HG03025 (cell line): ENCODE results near the gene FOXF2.

Experiments
- ATAC-seq: cut with Tn5 transposase; IDR thresholded peaks from one replicate; pipeline ENCODE4 v1.9.1; 2021; ENCODE audit warnings: mild to moderate bottlenecking, moderate library complexity; ENCODE audit not compliant: unreplicated experiment, low FRiP score

Gene FOXF2

DNA sequence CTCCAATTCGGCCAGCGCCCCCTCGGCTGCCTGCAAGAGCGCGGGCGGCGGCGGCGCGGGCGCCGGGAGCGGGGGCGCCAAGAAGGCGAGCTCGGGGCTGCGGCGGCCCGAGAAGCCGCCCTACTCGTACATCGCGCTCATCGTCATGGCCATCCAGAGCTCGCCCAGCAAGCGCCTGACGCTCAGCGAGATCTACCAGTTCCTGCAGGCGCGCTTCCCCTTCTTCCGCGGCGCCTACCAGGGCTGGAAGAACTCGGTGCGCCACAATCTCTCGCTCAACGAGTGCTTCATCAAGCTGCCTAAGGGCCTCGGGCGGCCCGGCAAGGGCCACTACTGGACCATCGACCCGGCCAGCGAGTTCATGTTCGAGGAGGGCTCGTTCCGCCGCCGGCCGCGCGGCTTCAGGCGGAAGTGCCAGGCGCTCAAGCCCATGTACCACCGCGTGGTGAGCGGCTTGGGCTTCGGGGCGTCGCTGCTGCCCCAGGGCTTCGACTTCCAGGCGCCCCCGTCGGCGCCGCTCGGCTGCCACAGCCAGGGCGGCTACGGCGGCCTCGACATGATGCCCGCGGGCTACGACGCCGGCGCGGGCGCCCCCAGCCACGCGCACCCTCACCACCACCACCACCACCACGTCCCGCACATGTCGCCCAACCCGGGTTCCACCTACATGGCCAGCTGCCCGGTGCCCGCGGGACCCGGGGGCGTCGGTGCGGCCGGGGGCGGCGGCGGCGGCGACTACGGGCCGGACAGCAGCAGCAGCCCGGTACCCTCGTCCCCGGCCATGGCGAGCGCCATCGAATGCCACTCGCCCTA is 963 bp downstream of the FOXF2 start:
- ATAC-seq, result no peak

DNA sequence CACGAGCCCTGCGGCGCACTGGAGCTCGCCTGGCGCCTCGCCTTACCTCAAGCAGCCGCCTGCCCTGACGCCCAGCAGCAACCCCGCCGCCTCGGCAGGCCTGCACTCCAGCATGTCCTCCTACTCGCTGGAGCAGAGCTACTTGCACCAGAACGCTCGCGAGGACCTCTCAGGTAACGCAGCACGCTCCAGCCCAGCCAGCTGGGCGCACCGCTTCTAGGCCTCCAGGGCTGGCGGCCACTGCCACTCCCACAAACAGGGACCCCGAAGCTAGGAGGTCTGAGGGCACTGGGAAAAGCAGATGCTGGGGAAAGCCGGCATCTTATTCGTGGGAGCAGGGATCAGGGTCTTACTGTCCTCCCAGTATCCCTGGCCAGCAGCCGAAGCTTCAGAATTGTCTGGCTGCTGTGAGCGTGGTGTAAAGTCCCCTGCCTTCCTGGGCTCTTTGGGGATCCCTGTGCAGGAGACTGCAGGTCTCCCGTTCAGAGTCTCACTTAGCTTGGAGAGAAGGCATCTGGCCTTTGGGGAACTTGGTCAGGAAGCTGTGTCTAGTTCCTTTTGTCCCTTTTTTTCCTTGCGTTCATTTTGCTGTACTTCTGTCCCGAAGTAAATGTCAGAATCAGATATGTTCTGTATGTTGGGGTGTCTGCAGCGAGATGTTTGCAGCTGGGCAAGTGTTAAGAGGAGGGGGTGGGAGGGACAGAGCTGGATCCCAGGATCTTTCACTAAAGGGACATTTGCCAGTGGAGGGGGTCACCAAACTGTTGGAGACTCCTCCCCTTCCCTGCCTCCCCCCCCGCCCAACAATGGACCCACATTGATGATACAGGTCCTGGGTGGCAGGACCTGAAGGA is 1.8 kb downstream of the FOXF2 start:
- no peak for ATAC-seq

DNA sequence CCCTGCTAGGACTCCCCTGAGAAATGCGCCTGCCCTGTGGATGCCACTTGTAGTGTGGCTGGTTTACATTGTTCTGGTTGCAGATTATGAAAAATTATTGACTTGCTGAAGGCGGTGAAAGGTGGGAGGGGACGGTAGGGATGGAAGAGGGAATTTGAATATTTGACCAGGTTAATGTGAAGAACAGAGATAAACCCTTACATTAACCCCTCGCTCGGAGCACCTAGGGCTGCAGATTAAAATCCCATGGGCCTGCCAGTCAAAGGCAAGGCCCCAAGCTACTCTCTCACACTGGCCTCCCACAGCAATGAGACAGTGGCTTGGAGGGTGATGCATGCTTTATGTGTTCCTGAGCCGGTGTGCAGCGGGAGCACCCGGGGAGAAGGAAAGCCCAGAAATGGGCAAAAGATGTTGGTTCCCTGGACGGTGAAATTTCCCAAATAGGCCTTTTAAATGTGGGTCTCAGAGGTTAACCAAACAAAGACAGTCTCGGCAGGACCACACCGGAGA is 2.5 kb downstream of the FOXF2 start:
- ATAC-seq, result no peak

DNA sequence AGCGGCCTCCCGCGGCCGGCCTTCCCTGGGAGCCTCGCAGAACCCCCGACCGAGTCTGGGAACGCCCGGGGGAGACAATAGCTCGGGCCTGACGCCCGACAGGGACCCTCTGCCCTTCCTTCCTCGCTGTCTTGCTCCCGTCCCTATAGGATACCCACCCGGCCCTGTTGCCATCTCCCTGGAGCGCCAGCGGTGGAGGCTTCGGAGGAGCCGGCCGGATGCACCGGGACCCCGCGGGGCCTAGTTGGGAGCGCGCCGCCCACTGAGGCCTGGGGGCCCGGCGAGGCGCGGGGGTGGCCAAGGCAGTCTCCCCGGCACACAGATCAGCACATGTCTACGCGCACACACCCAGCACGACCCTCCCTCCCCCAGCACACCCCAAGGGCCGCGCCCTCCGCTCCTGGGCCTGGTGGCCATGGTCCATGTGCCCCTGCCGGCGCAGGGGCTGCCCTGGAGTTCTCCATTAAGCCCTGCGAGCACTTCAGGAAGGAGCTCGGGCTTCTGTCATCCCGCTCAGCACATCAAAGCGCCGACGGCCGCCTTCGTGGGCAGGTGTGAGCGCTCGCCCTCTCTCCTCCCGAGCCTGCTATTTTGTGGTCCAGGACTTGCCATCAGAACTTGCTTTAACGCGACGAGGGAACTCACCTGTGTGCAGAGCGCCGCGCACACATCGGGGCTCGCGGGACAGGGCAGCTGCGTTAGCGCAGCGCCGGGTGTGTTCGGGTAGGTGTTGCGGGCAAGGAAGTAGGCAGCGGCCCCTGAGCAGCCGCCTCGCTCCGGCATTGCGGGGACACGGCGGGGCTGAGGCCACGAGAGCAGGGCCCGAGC is 3.7 kb downstream of the FOXF2 start:
- no peak for ATAC-seq

DNA sequence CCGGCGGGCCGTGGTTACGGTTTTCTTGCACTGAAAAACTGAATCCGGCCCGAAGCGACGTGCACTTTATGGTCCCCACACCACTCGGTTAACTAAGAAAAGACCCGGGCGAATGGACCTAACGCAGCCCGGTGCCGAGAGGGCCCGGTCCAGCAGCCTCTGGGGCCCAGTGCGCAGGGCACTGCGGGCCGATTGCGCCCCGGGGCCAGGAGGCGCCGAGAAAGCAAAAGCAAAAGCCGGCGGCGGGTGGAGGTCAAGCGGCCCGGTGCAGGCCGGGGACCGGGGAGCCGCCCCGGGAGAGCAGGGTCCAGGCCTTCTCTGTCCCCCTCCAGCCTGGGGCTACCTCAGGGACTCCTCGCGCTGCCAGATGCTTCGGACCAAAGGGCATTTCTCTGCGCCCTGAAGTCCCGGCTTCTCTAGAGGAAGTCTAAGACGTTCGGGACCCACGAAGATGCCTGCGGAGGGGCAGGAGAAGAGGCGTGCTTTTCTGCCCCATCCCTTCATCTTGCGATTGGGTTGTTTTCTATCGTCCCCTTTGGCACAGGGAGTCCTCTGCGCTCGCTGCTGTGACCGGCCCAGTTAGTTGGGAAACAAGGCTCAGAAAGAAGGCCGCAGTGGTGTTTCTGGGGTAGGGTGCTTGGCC is 4.4 kb downstream of the FOXF2 start:
- no peak for ATAC-seq

DNA sequence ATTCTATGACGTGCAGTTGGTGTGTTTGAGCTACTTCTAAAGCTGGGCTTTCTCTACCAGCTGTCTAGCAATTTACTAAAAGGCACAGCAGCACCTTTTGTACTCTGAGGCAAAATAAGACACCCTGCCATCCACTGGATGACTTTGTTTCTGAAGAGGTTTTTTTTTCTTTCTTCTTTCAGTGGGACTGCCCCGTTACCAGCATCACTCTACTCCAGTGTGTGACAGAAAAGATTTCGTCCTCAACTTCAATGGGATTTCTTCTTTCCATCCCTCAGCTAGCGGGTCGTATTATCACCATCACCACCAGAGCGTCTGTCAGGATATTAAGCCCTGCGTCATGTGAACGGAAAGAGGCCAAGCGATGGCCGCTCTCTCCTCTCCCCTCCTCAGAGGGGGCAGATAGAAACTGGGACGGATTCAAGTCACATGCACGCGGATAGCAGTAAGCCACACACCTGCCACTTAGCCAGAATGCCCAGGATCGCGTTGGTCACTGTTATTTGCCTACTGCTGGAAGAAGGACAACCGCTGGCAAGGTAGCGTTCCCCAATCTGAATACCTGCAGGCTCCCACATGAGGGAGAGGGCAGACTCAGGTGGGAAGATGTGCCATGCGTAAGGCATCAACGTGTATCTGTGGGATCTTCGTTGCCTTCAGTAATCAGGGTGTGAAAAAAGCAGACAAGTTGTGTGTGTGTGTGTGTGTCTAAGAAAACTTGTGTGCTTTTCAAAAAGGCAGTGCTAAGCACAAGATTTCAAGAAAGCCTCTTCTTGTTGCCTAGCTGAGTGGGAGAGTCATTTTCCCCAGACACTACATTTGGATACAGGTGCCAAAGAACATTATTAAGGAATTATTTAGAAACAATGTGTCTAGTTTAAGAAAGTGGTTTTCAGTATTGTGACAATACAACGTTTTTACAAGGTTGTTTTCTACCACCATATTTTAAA is 5.4 kb downstream of the FOXF2 start:
- ATAC-seq, result no peak

DNA sequence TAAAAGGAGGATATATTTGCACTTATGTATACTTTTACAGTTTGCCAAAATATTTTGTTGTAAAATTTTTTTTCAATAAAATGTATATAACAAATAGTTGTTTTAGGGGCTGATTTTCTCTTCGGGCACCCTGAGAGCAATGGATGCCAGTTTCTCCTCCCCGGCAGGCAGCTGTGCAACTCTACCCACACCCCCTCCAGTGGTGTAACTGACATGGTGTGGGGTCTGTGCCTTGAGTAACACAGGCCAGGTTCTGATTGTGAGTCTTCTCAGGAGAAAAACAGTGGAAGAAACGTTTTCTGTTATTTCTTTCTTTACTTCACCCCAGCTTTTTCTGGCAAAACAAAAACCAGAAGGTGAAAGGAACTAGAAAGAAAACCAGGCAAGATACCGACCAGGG is 6.1 kb downstream of the FOXF2 start:
- ATAC-seq, result no peak

DNA sequence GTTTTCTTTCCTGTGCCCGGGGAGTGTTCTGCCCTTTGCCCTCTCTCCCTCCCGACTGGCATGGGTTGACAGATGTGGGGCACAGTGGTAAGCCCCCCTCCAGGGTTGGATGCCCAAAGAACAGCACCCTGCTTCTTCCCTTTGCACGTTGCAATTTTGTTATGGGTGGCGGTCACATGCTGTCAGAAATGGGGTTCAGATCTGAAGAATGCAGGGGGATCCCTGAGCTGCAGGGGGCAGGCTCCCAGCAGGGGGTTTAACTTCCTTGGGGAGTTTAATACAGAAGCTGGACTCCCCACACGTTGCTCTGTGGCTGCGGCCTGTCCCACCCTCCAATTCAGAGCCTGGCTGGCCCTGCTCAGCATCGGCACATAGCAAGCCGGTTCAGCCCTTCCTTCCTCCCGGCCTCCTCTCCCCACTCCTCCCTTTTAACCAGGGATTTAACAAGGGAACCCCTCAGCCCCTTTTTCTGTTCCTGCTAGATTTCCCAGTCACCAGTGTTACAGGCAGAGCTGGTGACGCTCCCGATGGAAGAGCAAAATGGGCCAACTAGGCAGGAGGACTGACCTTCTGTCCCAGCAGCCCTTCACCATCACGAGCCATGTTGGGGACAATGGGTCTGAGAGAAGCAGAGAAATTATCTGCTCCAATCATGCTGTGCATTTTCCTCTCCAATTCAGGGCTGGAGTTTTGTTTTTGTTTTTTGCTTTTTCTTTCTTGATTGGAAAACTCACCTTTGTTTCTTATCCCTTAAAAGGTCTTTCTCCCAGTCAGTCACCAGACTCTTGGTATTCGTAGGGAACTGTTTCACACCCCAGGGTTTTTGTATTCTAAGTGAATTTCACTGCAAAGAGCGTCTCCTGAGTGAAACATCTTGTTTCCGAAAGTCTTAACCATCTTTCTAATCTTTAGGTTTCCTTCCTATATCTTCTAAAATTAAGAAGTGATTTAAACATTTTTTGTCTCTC is 6.8 kb downstream of the FOXF2 start:
- ATAC-seq, result no peak

DNA sequence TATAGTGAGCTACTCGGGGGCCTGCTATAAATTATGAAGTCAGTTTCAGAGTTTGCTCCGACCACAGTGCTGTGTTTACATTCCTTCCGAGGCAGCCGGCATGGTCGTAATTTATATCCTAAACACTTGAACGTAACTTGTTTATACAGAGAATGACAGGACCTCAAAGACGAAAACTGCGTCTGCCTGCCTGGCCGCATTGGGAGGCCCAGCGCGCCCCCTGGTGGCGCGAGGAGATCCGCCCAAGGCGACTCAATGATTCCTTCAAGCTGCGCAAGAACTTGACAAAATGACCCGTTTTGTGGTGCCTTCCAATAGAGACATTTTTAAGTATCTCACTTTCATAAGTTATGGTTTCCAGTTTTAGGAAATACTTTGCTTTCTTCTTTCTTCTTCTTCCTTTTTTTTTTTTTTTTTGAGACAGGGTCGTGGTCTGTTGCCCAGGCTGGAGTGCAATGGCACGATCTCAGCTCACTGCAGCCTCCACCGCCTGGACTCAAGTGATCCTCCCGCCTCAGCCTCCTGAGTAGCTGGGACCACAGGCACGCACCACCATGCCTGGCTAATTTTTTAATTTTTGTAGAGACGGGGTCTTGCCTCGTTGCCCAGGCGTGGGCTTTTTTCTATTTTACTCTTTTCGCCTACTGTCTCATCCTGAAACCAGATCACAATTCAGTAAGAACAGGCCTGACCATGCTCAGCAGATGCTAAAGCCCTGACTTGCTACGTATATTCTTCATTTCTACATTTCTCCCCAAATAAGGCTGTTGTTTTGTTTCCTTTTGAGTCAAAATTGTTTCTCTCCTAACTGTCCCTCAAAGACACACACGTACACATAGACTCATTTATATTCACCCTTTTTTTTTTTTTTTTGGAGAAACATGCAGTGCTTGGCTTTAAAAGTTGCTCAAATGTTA is 7.8 kb downstream of the FOXF2 start:
- ATAC-seq, result no peak

DNA sequence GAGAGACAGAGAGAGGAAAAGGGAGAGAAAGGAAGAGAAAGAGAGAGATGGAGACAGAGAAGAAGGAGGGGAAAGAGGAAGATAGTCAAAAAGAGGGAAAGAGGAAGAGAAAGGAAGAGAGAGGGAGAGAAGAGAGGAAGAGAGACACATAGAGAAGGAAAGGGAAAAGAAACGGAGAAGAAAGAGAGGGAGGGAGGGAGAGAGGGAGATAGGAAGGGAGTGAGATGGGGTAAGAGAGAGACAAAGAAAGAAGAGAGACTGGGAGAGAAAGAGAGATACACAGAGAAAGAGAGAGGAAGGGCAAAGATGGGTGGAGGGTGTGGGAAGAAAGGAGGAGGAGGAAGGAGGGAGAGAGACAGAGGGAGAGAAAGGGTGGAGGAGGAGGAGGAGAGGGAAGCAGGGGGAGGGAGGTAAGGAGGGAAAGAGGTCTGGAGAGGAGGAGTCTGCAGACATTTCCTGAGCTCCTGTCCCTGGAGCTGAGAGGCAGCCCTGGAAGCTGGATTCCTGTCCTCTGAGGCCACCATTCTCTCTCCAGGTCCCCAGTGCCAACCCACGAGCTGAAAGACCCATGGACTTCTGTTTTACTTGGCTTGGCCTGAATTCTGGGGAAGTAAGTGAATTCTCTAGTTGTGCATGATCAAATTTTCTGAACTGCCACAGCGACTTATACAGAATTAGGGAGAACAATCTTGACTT is 9.9 kb downstream of the FOXF2 start:
- ATAC-seq, result no peak

DNA sequence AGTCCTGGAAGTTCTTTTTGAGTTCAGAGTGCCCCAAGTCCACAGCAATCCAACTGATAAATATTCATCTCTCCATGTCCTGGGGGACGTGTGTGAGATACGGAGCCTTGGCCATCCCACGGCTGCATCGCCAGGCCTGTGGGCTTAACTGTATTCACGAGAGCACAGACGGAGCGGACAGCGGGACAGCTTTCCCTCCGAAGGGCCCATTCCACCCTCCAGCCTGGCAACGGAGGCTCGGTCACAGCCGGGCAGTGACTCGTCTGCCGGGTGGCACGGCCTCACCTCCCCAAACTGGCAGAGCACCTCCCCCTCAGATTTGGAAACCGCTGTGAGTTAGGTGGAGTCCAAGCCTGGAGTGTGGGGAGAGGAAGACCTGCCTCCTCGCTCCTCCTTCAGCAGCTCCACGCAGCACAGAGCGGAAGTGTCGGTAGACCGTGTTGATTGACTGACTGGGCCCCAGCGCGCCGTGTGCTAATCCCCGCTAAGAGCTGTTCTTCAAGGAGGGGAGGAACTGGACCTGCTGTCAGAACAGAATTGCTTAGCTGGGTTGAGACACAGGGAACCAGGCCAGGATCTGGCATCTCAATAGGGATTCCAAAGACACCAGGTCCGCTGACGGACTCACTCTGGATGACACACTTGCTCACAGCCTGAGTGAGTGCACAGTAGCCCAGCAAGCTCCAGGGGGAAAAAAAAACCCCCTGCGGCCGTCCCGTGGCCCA is 10.9 kb downstream of the FOXF2 start:
- ATAC-seq, result no peak

DNA sequence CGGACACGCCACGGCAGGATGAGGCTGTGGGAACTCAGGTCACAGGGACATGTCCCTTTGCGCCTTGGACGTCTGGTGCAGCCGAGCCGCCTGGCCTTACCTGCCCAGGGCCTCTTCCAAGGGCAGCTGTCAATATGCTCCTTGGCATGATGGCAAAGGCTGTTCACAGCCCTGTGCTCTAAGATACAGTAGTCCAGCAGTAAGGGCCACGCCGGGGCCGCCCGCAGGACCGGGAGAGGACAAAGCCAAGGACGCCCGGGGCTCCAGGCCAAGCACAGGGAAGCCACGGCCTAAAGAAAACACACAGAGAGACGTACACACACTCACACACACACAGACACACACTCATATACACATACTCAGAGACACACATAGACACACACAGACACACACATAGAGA is 13.0 kb downstream of the FOXF2 start:
- ATAC-seq, result no peak

DNA sequence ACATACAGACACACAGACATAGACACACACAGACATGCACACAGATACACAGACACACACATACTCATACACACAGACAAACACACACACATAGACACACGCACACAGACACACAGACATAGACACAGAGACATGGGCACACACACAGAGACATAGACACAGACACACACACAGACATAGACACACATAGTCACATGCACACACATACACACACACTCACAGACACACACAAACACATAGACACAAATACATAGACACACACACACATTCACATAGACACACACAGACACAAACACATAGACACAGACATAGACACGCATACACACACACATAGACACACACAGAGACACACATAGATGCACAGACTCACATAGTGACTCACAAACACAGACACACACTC is 13.5 kb downstream of the FOXF2 start:
- no peak for ATAC-seq

DNA sequence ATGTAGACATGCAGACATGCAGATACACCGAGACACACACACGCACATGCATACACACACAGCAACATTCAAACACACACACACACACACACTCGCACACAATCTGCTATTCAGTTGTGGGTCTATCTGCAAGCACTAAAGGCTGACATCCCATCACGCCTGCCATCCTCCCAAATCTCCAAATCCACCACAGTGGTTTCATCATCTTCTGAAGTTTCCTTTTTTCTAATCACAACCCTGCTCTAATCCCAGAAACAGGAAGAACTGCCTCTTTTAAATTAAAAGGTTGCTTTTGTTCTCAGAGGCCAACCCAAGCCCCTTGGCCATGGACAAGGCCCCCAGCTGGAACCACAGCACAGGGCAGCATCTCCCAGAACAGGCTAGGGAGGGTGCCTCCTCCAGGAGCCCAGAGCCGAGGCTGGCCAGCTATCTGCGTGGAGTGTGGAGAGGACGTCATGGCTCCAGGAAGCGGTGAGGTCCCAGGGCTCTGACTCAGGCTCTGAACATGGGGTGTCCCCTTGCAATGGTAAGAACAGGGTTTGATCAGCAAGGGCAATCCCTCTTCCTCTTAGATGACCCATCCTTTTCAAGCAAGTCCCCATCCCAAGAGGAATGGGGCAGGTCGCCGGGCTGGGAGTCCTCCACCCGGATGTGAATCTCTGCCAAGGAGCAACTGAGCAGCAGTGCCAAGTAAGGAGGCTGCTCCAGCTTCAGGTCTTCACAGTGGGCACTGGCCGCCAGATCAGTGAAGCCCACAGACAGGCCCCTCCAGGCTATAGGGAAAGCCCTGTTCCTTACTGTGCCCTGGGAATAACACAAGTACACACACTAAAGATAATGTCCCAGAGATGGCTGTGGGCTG is 14.7 kb downstream of the FOXF2 start:
- ATAC-seq, result no peak

DNA sequence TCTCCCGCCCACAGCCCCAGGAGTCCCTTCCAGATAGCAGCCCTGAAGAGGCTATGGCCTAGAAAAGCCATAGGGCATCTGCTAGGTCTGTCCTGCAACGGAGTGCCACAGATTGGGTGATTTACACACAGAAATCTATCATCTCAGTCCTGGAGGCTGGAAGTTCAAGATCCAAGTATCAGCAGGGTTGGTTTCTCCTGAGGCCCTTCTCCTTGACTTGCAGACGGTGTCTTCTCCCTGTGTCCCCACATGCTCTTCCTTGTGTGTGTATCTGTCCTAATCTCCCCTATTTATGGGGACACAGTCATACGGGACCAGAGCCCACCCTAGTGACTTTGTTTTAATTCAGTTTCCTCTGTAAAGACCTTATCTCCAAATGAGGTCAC is 15.3 kb downstream of the FOXF2 start:
- ATAC-seq, result no peak
